Effector CD4-positive, alpha-beta T cell (primary cell): ENCODE data around the gene TOP2A.

ENCODE experiments used
- DNase-seq: peaks from one replicate; pipeline ENCODE4 v3.0.0-alpha.2; 2020

The TOP2A gene

DNA sequence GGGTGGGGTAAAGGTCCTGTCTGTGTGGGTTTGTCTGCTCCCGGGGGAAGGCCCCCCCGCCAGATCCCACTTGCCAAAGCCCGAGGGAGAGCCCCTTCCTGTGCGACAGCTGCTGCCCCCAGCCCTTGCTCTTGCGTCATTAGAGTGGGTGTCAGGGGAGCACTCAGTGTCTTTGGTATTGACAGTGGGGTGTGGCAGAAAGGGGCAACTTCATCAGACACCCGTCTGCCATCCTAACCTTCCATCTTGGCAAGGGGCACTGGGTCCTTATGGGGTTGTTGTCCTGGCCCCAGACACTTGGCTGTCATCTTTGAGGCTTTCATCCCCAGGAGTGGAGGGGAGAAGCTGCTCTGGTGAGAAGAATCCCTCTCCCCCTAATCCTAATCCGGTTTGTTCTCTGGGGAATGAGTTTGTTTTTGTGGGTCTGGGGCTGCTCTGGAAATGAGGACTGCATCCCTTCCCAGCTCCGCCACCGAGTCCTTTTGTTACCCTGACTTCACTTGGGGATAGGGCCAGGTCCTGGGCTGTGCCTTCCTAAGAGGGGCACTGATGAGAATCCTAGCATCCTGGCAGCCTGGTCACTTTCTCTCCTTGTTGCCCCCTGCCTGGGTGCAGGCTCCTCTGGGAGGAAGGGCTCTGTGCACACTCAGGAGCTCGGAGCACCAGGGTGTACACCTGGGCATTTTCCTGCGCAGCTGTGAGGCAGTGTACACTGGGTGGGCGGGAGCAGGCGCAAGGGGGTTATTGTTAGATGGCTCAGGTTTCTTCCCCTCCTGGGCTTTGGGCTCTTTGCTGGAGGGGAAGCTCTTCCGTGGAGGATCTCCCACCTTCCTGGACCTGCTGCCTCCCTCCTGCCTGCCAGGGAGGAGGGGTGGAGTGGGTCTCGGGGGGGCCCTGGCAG is 74.2 kb downstream of the TOP2A start:
- no peak for DNase-seq

DNA sequence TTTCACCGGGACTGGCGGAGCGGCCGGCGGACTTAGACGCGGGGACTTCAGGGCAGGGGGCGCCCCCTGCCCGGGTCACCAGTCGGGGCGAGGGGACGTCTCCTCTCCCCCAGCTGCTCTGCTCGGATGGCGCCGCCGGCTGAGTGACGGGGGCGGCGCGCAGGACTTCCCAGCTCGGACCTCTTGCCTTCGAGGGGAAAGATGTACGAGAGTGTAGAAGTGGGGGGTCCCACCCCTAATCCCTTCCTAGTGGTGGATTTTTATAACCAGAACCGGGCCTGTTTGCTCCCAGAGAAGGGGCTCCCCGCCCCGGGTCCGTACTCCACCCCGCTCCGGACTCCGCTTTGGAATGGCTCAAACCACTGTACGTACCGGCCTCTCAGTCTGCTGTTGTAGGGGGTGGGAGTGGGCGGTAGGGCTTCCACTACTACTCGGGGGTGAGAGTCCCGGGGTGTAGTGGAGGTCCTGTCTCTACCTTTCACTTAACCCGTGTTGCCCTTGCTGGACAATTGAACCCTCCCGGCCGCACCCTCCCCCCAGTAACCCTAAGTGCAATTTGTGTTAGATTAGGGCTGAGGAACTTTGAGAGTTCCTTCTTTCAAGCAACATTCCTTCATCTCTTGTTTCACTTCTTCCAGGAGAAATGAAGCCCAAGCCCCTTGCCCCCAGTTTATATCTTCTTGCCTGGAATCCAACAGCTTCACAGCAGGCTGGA is 75.0 kb downstream of the TOP2A start:
- DNase-seq: no peak

DNA sequence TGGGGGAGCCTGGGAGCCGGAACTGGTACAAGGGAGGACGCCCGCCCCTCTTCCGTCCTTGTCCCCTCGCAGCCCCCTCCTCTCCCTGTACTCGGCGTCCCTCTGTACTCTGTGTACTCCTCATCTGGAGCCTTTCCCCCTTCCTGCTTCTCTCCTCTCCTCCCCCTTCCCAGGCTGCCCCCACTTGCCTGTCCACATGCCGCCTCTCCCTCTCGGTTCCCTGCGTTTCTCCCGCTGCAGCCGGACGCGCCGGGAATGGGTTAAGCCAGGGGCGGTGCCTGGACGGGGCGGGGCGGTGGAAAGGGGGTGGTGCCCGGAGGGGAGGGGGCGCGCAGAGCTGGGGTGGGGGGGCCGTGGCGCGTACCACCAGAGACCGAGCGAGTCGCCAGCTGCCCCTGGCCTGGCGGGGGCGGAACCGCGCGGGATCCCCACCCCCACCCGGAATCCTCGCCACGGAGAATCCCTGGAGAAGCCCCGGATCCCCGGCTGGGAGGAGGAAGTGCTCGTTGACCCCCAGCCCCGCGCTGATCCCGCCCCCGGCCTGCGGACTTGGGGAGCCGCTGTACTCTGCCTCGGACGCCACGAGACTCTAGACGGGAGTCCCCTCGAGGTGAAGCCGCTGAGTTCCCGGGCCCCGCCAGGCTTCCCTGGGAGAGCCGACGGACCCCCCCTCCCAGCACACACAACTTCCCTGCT is 75.7 kb downstream of the TOP2A start:
- DNase-seq: no peak

DNA sequence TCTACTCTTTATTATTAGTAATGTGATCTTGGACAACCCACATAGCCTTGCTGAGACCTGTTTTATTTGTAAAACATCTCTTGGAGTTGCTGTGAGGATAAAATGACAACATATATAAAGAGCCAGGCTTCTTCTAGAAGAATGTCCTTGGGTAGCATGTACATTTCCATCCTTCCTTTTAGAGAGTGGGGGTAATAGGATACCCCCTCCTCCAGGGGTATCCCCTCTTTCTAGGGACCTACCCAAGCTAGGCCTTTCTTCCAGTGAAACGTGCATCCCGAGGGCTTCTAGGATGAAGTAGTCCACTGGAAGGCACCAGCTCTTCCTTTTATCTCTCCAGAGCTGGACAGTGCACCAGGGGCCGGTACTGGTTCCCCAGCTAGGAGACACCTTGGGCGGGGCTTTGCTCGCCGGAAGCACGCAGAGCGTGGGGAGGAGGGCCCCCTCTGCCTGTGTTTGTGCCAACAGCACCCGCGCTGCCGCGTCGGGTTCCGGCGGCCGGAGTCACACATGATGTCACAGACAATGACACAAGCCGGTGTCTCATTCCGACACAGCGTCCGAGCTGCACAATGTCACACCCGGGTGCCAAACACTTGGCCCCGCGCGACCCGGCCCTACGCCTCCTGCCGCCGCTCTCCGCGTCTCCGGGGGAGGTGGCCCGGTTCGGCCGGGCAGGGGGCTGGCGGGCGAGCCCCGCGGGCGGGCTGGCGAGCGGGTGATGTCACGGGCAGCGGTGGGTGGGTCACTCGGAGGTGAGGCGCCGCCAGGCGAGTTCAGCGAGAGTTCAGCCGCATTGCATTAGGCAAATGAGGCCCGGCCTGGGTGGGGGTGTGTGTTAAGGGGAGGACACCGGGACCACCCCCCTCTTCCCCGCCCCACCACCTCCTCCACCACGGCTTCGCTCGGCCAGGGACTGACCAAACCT is 76.6 kb downstream of the TOP2A start:
- peak; percentile 90 for DNase-seq

DNA sequence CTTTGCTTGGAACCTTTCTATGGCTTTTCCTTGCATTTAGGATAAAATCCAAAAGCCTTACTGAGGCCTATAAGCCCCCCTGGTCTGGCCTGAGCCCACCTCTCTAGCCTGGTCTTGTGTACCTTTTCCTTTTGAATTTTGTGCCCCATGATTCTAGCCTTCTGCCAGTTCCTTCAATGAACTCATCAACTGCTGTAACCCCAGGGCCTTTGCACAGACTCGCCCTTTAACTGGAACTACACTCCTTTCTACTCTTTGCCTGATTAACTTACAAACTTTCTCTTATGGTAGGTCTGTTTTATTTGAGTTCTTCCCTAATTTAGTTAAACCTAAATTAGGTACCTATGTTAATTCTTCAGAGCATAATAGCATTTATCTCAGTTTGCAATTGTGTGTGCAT is 77.4 kb downstream of the TOP2A start:
- no peak for DNase-seq

DNA sequence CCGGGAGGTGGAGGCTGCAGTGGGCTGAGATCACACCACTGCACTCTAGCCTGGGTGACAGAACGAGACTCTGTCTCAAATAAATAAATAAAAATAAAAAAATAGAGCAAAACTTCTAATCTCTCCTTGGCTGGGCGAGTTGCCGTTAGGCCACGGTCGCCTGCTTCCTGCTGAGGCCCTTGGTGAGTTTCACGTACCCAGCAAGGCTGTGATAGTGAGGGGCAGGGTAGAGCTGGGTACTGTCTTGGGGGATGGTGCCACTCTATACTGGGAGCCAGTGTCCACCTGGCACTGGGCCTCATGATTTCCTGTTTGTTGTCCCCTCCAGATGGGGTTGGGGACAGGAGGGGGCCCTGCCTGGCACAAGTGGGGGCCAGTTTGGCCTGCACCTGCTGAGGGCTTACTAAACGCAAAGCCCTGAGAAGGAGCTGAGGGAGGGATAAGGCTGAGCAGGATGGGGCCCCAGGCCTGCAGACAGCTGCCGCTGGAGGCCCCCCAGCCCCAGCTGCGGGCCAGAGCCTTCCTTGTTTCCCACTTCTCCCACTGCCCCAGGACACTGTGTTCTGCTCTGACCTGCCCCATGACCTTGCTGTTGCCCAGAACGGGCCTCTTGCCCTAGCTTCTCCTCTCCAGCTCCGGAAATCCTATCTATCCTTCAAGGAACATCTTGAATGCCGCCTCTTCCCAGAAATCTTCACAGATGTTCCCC is 78.6 kb downstream of the TOP2A start:
- DNase-seq: no peak
